Neural progenitor cell (in vitro differentiated cells): ENCODE results near the gene ABHD17B.

ENCODE experiments used
- CTCF ChIP-seq: fragments of 200-600 bp; sonication (generic); IDR thresholded peaks from 2 replicates; pipeline ENCODE4 v1.5.1; 2017; ENCODE audit warnings: antibody characterized with exemption, mild to moderate bottlenecking
- EZH2phosphoT487 ChIP-seq: fragments of 200-600 bp; sonication (generic); IDR thresholded peaks from 2 replicates; pipeline ENCODE4 v1.6.1; 2017; ENCODE audit warnings: antibody characterized with exemption

GRCh38 chr9:71955300-71955915 is 44.4 kb upstream of the ABHD17B start:
- TF ChIP-seq EZH2phosphoT487 (no peak), CTCF (no peak)
